NCI-H2171 (cell line): ENCODE data around the gene KIF3C.
"Not testable (repeated sequence)": the region's sequence is repeated elsewhere in the genome, so short reads cannot be mapped to it uniquely, and the experiment has no call there.

Experiments used
- DNase-seq: peaks from one replicate; lab custom pipeline; 2025; lab: John Stamatoyannopoulos, UW

Gene KIF3C

GRCh38 chr2:25982273-25982967, at the start of gene KIF3C:
Gene KIF3C (minus strand): TSS chr2:25982497. CDS start chr2:25981917, 580 bp downstream.
- DNase-seq = peak; percentile 87

- not testable (repeated sequence) for DNase-seq
Observed at GRCh38 chr2:26028083-26028482, 45.8 kb upstream of the KIF3C start.

GRCh38 chr2:26025509-26025908, 43.2 kb upstream of the KIF3C start:
- DNase-seq = no peak

GRCh38 chr2:26024260-26024659, 42.0 kb upstream of the KIF3C start:
- DNase-seq = no peak

GRCh38 chr2:26020231-26020640, 37.9 kb upstream of the KIF3C start:
- no peak for DNase-seq

- peak; percentile 64 for DNase-seq
Observed at GRCh38 chr2:26018184-26019055, 36.1 kb upstream of the KIF3C start.

- no peak for DNase-seq
Observed at GRCh38 chr2:26017464-26018183, 35.3 kb upstream of the KIF3C start.

GRCh38 chr2:26016706-26017045, 34.4 kb upstream of the KIF3C start:
- not testable (repeated sequence) for DNase-seq

GRCh38 chr2:26016012-26016705, 33.9 kb upstream of the KIF3C start:
- DNase-seq = no peak

GRCh38 chr2:26013668-26014067, 31.4 kb upstream of the KIF3C start:
- DNase-seq = no peak

- DNase-seq = no peak
Observed at GRCh38 chr2:26011990-26012856, 29.9 kb upstream of the KIF3C start.

GRCh38 chr2:26011609-26011989, 29.3 kb upstream of the KIF3C start:
- DNase-seq = no peak

GRCh38 chr2:26010943-26011342, 28.6 kb upstream of the KIF3C start:
- no peak for DNase-seq

GRCh38 chr2:26009567-26009963, 27.3 kb upstream of the KIF3C start:
- no peak for DNase-seq

- no peak for DNase-seq
Observed at GRCh38 chr2:26008851-26009566, 26.7 kb upstream of the KIF3C start.

- no peak for DNase-seq
Observed at GRCh38 chr2:26008095-26008494, 25.8 kb upstream of the KIF3C start.

GRCh38 chr2:26002632-26003310, 20.5 kb upstream of the KIF3C start:
- no peak for DNase-seq

- DNase-seq = no peak
Observed at GRCh38 chr2:26001743-26002351, 19.6 kb upstream of the KIF3C start.

GRCh38 chr2:26000561-26001082, 18.3 kb upstream of the KIF3C start:
- DNase-seq = no peak
